Keratinocyte (primary cell): ENCODE results near the gene FDX2. TPM values are rescaled to one million over a fixed set of nuclear protein-coding genes. Genes with fewer than 3 reads are reported as not detected.

Experiments
- DNase-seq: peaks from one replicate; pipeline ENCODE4 v3.0.0-alpha.2; 2011; ENCODE audit warnings: low read depth, missing footprints, low spot score
- FAIRE-seq: peaks from 2 replicates; lab custom pipeline; 2011; peaks lifted over from hg19 to GRCh38; lab: Jason Lieb, UNC
- H2AFZ ChIP-seq: 2 replicates; pipeline ENCODE4 v1.6.0; 2012; ENCODE audit warnings: low read length, control low read depth, inconsistent platforms; ENCODE audit not compliant: control insufficient read depth
- H3K27ac ChIP-seq: 2 replicates; pipeline ENCODE4 v1.5.1; 2011; ENCODE audit warnings: low read length; ENCODE audit not compliant: control insufficient read depth, insufficient read depth
- H3K27me3 ChIP-seq: 3 replicates; pipeline ENCODE4 v1.6.0; 2011; ENCODE audit warnings: low read length; ENCODE audit not compliant: control insufficient read depth, insufficient read depth; ENCODE audit errors: extremely low read depth
- H3K36me3 ChIP-seq, 2 experiments: 2 replicates in 1 of 2; 3 replicates in 1 of 2; pipeline ENCODE4 v1.5.1; 2011; ENCODE audit warnings: low read length in 2 of 2, mild to moderate bottlenecking in 1 of 2; ENCODE audit not compliant: control insufficient read depth in 2 of 2, insufficient read depth in 2 of 2; ENCODE audit errors: extremely low read depth in 1 of 2
- H3K4me1 ChIP-seq: 3 replicates; pipeline ENCODE4 v1.5.1; 2011; ENCODE audit warnings: low read length; ENCODE audit not compliant: control insufficient read depth, insufficient read depth; ENCODE audit errors: extremely low read depth
- H3K4me2 ChIP-seq: 3 replicates; pipeline ENCODE4 v1.6.0; 2011; ENCODE audit warnings: low read depth, low read length; ENCODE audit not compliant: control insufficient read depth, insufficient read depth; ENCODE audit errors: extremely low read depth
- H3K4me3 ChIP-seq, 3 experiments: fragments of 200-600 bp in 1 of 3; sonication (generic) in 1 of 3; 2 replicates in 2 of 3; 3 replicates in 1 of 3; pipeline ENCODE4 v1.5.1; 2011 to 2016; ENCODE audit warnings: low read length in 3 of 3, mild to moderate bottlenecking in 3 of 3, control low read depth in 2 of 3, inconsistent platforms in 1 of 3, low read depth in 1 of 3, mixed read lengths in 1 of 3, mixed run types in 1 of 3, moderate library complexity in 1 of 3; ENCODE audit not compliant: control insufficient read depth in 2 of 3, insufficient read depth in 2 of 3; ENCODE audit errors: extremely low read depth in 1 of 3
- H3K79me2 ChIP-seq: 2 replicates; pipeline ENCODE4 v1.6.0; 2012; ENCODE audit warnings: low read length; ENCODE audit not compliant: control insufficient read depth, insufficient read depth
- H3K9ac ChIP-seq: 3 replicates; pipeline ENCODE4 v1.6.0; 2011; ENCODE audit warnings: low read length; ENCODE audit not compliant: control insufficient read depth, insufficient read depth; ENCODE audit errors: extremely low read depth
- H3K9me1 ChIP-seq: 3 replicates; pipeline ENCODE4 v1.6.0; 2011; ENCODE audit warnings: low read length; ENCODE audit not compliant: control insufficient read depth, insufficient read depth; ENCODE audit errors: extremely low read depth
- H3K9me3 ChIP-seq: 2 replicates; pipeline ENCODE4 v1.5.1; 2012; ENCODE audit warnings: low read depth, low read length; ENCODE audit not compliant: control insufficient read depth
- H4K20me1 ChIP-seq: 3 replicates; pipeline ENCODE4 v1.6.0; 2011; ENCODE audit warnings: low read length; ENCODE audit not compliant: control insufficient read depth, insufficient read depth; ENCODE audit errors: extremely low read depth
- EZH2 ChIP-seq: IDR thresholded peaks from one replicate; pipeline ENCODE4 v1.6.1; 2012; ENCODE audit warnings: inconsistent platforms, mild to moderate bottlenecking, low read length, moderate library complexity
- dilution Hi-C: fragments of 300-500 bp; cut with MboI; formaldehyde crosslinking; loops from one replicate; pipeline ENCODE4 v1.7.0; 2020; ENCODE audit warnings: low sequenced_read_pairs; ENCODE audit not compliant: extremely low pct_ligation_motif_present
- polyA plus RNA-seq, 5 experiments: library from polyadenylated mRNA; depleted of rRNA in 3 of 5; stranded (reverse) in 3 of 5; stranded (forward) in 1 of 5; unstranded in 1 of 5; fragments of >200 nt; gene quantifications; 1 replicate in 1 of 5; 2 replicates in 3 of 5; 3 replicates in 1 of 5; pipeline versions ENCODE4 v1.2.1 to v1.2.3, GENCODE V29; 2011 to 2012; ENCODE audit warnings: missing spikeins in 2 of 5, low read depth in 1 of 5, low replicate concordance in 1 of 5
- TF ChIP-seq, protein P1 (sequence below), 3 experiments: IDR thresholded peaks in 1 of 3; conservative IDR thresholded peaks in 1 of 3; optimal IDR thresholded peaks in 1 of 3; 2 replicates in 2 of 3; 3 replicates in 1 of 3; pipeline versions ENCODE3 to v1.5.1; 2011; ENCODE audit warnings: low read length in 3 of 3, mild to moderate bottlenecking in 3 of 3, moderate library complexity in 2 of 3, control low read depth in 1 of 3, inconsistent platforms in 1 of 3; ENCODE audit not compliant: insufficient read depth in 2 of 3; ENCODE audit errors: extremely low read depth in 1 of 3

FDX2 gene
- polyA plus RNA-seq, 1 donor (not counting 4 experiments of a cell fraction or from before 2014, with no cell fraction given): 19.2 TPM

GRCh38 chr19:10317857-10318462 is 2.1 kb upstream of the FDX2 start:
- Histone ChIP-seq H3K4me2 (no peak overlapping the region), H3K4me1 (peaks cover 9% of the 10 kb centered on the region), H3K27ac (no peak overlapping the region), H3K27me3 (no peaks in the 10 kb centered on the region), H3K9ac (no peak overlapping the region), H4K20me1 (no peaks in the 10 kb centered on the region), H3K9me3 (no peaks in the 10 kb centered on the region), H3K4me3 (no peak overlapping the region), H3K36me3 (peaks cover 14 to 22% of the 10 kb centered on the region in 2 experiments), H2AFZ (no peak overlapping the region), H3K9me1 (no peaks in the 10 kb centered on the region), H3K79me2 (peaks cover 2% of the 10 kb centered on the region)
- dilution Hi-C loops: no loop called here
- FAIRE-seq: no peak
- no peak for DNase-seq
- TF ChIP-seq EZH2: no peak

DNA sequence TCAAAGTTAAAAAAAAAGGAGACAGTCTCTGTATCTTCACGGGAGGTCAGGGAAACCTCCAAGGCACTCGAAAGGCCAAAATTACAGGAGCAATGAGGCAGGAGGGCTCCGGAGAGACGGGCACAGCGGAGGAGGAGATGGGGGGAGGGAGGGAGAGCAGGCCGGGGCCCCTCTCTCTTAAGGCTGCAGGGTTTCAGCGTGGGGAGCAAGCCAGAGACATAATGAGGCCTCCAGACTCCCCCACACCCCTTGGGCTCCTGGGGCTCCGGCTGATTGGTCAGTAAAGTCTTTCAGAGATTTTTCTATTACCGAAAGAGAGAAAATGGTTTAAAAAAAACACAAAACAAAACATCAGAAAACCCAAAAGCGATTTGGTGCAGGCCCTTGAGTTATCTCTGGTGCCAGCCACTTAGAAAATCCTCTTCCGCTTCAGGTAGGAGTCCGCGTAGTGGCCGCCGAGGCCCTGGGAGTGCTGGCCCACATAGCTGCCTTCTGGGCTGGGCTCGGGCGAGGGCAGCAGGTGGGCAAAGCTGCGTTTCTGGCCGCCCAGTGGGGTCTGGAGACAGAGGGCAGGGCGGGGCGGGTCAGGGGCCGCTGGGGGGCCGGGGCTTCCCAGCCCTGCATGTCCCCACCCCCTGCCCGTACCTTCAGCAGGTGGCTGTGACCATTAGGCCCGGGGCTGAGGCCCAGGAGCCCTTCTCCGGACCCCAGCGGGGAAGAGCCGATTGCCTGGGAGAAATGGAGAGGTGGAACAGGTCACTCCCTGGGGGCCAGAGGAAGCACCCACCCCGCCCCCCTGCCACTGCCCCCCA is 1.4 kb upstream of the FDX2 start:
- peaks cover 9% of the 10 kb centered on the region for H3K4me1 ChIP-seq
- H3K27me3 ChIP-seq: no peaks in the 10 kb centered on the region
- H3K27ac ChIP-seq: no peak overlapping the region
- FAIRE-seq: no peak
- no peak overlapping the region for H3K4me2 ChIP-seq
- no peaks in the 10 kb centered on the region for H4K20me1 ChIP-seq
- H3K9ac ChIP-seq: no peak overlapping the region
- no peak for DNase-seq
- H3K4me3 ChIP-seq: no peak overlapping the region
- TF ChIP-seq, protein P1, sequence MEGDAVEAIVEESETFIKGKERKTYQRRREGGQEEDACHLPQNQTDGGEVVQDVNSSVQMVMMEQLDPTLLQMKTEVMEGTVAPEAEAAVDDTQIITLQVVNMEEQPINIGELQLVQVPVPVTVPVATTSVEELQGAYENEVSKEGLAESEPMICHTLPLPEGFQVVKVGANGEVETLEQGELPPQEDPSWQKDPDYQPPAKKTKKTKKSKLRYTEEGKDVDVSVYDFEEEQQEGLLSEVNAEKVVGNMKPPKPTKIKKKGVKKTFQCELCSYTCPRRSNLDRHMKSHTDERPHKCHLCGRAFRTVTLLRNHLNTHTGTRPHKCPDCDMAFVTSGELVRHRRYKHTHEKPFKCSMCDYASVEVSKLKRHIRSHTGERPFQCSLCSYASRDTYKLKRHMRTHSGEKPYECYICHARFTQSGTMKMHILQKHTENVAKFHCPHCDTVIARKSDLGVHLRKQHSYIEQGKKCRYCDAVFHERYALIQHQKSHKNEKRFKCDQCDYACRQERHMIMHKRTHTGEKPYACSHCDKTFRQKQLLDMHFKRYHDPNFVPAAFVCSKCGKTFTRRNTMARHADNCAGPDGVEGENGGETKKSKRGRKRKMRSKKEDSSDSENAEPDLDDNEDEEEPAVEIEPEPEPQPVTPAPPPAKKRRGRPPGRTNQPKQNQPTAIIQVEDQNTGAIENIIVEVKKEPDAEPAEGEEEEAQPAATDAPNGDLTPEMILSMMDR (optimal IDR thresholded peaks at IDR 0.05 in 1 of 3, IDR thresholded peaks at IDR 0.05 in 1 of 3, conservative IDR thresholded peaks at IDR 0.05 in 1 of 3; ENCODE audit: extremely low read depth in 1 of 3, insufficient read depth in 2 of 3, low read length in 3 of 3): no peak
- TF ChIP-seq EZH2: no peak
- no peak overlapping the region for H2AFZ ChIP-seq
- peaks cover 2% of the 10 kb centered on the region for H3K79me2 ChIP-seq
- H3K36me3 ChIP-seq: peaks cover 14 to 20% of the 10 kb centered on the region in 2 experiments
- no peaks in the 10 kb centered on the region for H3K9me1 ChIP-seq
- dilution Hi-C loops: no loop called here
- no peaks in the 10 kb centered on the region for H3K9me3 ChIP-seq
